Left forelimb (tissue), 1 donor: Measurements from ENCODE around the gene MUC5B.

Experiments
- DNase-seq: peaks from one replicate; pipeline ENCODE4 v3.0.0-alpha.2; 2018; ENCODE audit warnings: low spot score

MUC5B gene

GRCh38 chr11:1267441-1268100 lies 44.7 kb downstream of the MUC5B start:
- no peak for DNase-seq

- DNase-seq: no peak
These were observed 47.1 kb downstream of the MUC5B start for GRCh38 chr11:1269957-1270356.

- DNase-seq: no peak
These were observed 47.6 kb downstream of the MUC5B start for GRCh38 chr11:1270476-1270875.

GRCh38 chr11:1271002-1271401 lies 48.1 kb downstream of the MUC5B start:
- DNase-seq: no peak

- no peak for DNase-seq
These were observed 48.5 kb downstream of the MUC5B start for GRCh38 chr11:1271406-1271805.

- no peak for DNase-seq
These were observed 49.1 kb downstream of the MUC5B start for GRCh38 chr11:1271927-1272326.

GRCh38 chr11:1272531-1272930 lies 49.7 kb downstream of the MUC5B start:
- DNase-seq: no peak

GRCh38 chr11:1274501-1274900 lies 51.6 kb downstream of the MUC5B start:
- no peak for DNase-seq

- no peak for DNase-seq
These were observed 52.2 kb downstream of the MUC5B start for GRCh38 chr11:1275021-1275420.

- no peak for DNase-seq
These were observed 53.4 kb downstream of the MUC5B start for GRCh38 chr11:1276041-1276790.

GRCh38 chr11:1276866-1277615 lies 54.2 kb downstream of the MUC5B start:
- no peak for DNase-seq

- no peak for DNase-seq
These were observed 55.2 kb downstream of the MUC5B start for GRCh38 chr11:1277936-1278512.

GRCh38 chr11:1278766-1279673 lies 56.2 kb downstream of the MUC5B start:
- DNase-seq: no peak

- no peak for DNase-seq
These were observed 56.8 kb downstream of the MUC5B start for GRCh38 chr11:1279674-1280055.

GRCh38 chr11:1280116-1281035 lies 57.5 kb downstream of the MUC5B start:
- DNase-seq: no peak

GRCh38 chr11:1281326-1281973 lies 58.6 kb downstream of the MUC5B start:
- no peak for DNase-seq

GRCh38 chr11:1281974-1282365 lies 59.1 kb downstream of the MUC5B start:
- no peak for DNase-seq

- no peak for DNase-seq
These were observed 60.2 kb downstream of the MUC5B start for GRCh38 chr11:1283091-1283511.

- no peak for DNase-seq
These were observed 61.0 kb downstream of the MUC5B start for GRCh38 chr11:1283906-1284305.

GRCh38 chr11:1285316-1285744 lies 62.5 kb downstream of the MUC5B start:
- no peak for DNase-seq
